WERI-Rb-1 (cell line): Measurements from ENCODE around the gene ZNF354C.

Experiments
- DNase-seq: peaks from one replicate; pipeline ENCODE4 v3.0.0-alpha.2; 2020
- H3K27ac ChIP-seq: fragments of 250-450 bp; sonication (Bioruptor Pico); 2 replicates; pipeline ENCODE4 v1.5.1; 2020; ENCODE audit warnings: mild to moderate bottlenecking, moderate library complexity
- H3K27me3 ChIP-seq: fragments of 250-450 bp; sonication (Bioruptor Pico); 2 replicates; pipeline ENCODE4 v1.5.1; 2021; ENCODE audit warnings: mild to moderate bottlenecking, low read depth, moderate library complexity; ENCODE audit not compliant: insufficient read depth, severe bottlenecking
- H3K36me3 ChIP-seq: fragments of 250-450 bp; sonication (Bioruptor Pico); 2 replicates; pipeline ENCODE4 v1.5.1; 2020; ENCODE audit warnings: mild to moderate bottlenecking, moderate library complexity
- H3K4me3 ChIP-seq: 2 replicates; pipeline ENCODE4 v1.5.1; 2011; ENCODE audit warnings: low read depth, mild to moderate bottlenecking, control low read depth, low read length
- H3K9me3 ChIP-seq: fragments of 250-450 bp; sonication (Bioruptor Pico); 2 replicates; pipeline ENCODE4 v1.5.1; 2021; ENCODE audit warnings: mild to moderate bottlenecking, moderate library complexity; ENCODE audit not compliant: severe bottlenecking
- TF ChIP-seq, protein P1 (sequence below): IDR thresholded peaks from 2 replicates; pipeline ENCODE4 v1.5.1; 2011; ENCODE audit warnings: low read depth, mild to moderate bottlenecking, control low read depth, inconsistent platforms, low read length

The ZNF354C gene

DNA sequence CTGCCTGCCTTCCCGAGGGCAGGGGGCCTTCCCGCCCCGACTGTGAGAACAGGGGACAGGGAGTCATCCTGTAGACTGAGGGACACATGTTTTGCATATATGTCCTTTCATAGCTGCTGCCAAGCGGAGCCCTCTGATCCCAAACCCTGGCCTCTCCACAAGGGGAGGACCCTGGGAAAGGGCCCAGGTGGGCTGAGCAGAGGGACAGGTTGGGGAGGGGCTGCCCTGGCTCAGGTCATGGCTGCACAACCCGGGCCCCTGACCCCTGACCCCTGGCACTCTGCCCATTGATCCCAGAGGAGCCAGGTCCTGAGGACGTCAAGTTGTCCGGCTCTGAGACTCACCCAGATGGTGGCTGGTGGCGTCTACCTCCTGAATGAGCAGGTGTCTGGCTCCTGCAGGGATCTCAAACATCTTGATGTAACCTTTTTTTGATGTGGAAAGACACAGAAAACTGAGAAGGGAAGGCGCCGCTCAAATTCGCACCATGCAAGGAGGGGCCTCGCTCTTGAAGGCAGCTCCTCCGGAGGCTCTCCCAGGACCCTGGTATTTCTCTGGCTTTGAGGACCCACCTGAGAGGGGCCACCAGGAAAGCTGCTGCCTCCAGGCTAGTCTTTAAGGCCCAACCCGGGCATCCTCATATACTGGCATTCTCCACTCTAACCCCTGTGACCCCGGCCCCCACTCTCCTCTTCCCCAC, 71.9 kb downstream of the ZNF354C start:
- Histone ChIP-seq H3K36me3 (no peaks in the 10 kb centered on the region), H3K27ac (no peak overlapping the region), H3K27me3 (no peaks in the 10 kb centered on the region), H3K9me3 (no peaks in the 10 kb centered on the region), H3K4me3 (no peak overlapping the region)
- DNase-seq = no peak
- TF ChIP-seq, protein P1, sequence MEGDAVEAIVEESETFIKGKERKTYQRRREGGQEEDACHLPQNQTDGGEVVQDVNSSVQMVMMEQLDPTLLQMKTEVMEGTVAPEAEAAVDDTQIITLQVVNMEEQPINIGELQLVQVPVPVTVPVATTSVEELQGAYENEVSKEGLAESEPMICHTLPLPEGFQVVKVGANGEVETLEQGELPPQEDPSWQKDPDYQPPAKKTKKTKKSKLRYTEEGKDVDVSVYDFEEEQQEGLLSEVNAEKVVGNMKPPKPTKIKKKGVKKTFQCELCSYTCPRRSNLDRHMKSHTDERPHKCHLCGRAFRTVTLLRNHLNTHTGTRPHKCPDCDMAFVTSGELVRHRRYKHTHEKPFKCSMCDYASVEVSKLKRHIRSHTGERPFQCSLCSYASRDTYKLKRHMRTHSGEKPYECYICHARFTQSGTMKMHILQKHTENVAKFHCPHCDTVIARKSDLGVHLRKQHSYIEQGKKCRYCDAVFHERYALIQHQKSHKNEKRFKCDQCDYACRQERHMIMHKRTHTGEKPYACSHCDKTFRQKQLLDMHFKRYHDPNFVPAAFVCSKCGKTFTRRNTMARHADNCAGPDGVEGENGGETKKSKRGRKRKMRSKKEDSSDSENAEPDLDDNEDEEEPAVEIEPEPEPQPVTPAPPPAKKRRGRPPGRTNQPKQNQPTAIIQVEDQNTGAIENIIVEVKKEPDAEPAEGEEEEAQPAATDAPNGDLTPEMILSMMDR = no peak

DNA sequence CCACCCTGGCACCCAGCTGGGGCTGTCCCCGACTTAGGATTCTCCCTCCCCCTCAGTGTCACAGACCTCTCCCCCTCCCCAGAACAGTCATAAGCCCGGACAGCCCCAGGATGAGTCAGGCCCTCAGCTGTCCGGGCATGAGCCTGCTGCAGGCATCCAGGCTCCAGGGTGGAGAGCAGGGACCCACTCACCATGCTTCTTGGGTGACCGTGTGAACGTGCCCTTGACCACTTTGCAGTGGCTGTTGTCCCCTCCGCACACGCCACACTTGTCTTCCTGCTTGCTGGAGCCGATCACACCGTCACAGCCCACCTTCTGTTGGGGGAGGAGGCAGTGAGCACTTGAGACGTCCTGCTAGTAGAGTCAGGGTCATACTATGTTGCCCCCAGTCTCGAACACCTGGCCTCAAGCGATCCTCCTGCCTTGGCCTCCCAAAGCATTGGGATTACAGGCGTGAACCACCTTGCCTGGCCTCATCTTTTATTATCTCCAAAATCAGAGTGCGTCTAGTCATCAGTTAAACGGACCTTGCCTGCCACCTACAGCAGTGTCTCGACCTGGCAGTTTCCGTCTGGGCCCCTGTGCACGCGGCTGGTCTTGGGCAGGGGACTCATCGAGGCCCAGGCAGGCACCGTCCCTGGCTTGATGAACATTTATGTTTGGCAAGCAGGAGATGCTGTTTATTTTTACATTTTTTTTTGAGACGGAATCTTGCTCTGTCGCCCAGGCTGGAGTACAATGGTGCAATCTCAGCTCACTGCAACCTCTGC, 72.6 kb downstream of the ZNF354C start:
- H3K36me3 ChIP-seq = no peaks in the 10 kb centered on the region
- no peak for DNase-seq
- no peaks in the 10 kb centered on the region for H3K9me3 ChIP-seq
- no peak overlapping the region for H3K4me3 ChIP-seq
- no peaks in the 10 kb centered on the region for H3K27me3 ChIP-seq
- TF ChIP-seq, protein P1 = no peak
- no peak overlapping the region for H3K27ac ChIP-seq
